HL-60 (cell line): ENCODE measurements around the gene NOXA1.

Experiments
- DNase-seq, 2 experiments: peaks; one replicate each; pipeline ENCODE4 v3.0.0-alpha.2; 2010 to 2020; ENCODE audit warnings: low read depth in 1 of 2, low spot score in 1 of 2
- H3K27ac ChIP-seq: fragments of 250-450 bp; sonication (Bioruptor Pico); replicated peaks from 2 replicates; pipeline ENCODE4 v1.5.1; 2020; ENCODE audit warnings: mild to moderate bottlenecking, moderate library complexity
- H3K27me3 ChIP-seq: fragments of 250-450 bp; sonication (Bioruptor Pico); 2 replicates; pipeline ENCODE4 v1.5.1; 2021; ENCODE audit warnings: mild to moderate bottlenecking, moderate library complexity; ENCODE audit not compliant: insufficient read depth, poor library complexity, severe bottlenecking
- H3K4me3 ChIP-seq: replicated peaks from 2 replicates; pipeline ENCODE4 v1.5.1; 2011; ENCODE audit warnings: mild to moderate bottlenecking, control low read depth, low read length; ENCODE audit not compliant: insufficient read depth
- GABPA ChIP-seq: IDR thresholded peaks from 2 replicates; pipeline ENCODE4 v1.6.1; 2012; ENCODE audit warnings: low read depth
- POLR2AphosphoS5 ChIP-seq: IDR thresholded peaks from 2 replicates; pipeline ENCODE4 v1.6.1; 2012; ENCODE audit warnings: low read depth
- SPI1 ChIP-seq: IDR thresholded peaks from 2 replicates; pipeline ENCODE4 v1.6.1; 2012; ENCODE audit warnings: low read depth, mild to moderate bottlenecking, borderline replicate concordance
- TF ChIP-seq, protein P1 (sequence below): IDR thresholded peaks from one replicate; pipeline ENCODE4 v1.5.1; 2011; ENCODE audit warnings: low read length, control low read depth, inconsistent platforms; ENCODE audit not compliant: insufficient read depth
- TF ChIP-seq, protein P2 (sequence below): IDR thresholded peaks from 2 replicates; pipeline ENCODE4 v1.6.1; 2012; ENCODE audit warnings: low read depth; ENCODE audit not compliant: insufficient replicate concordance

The NOXA1 gene

DNA sequence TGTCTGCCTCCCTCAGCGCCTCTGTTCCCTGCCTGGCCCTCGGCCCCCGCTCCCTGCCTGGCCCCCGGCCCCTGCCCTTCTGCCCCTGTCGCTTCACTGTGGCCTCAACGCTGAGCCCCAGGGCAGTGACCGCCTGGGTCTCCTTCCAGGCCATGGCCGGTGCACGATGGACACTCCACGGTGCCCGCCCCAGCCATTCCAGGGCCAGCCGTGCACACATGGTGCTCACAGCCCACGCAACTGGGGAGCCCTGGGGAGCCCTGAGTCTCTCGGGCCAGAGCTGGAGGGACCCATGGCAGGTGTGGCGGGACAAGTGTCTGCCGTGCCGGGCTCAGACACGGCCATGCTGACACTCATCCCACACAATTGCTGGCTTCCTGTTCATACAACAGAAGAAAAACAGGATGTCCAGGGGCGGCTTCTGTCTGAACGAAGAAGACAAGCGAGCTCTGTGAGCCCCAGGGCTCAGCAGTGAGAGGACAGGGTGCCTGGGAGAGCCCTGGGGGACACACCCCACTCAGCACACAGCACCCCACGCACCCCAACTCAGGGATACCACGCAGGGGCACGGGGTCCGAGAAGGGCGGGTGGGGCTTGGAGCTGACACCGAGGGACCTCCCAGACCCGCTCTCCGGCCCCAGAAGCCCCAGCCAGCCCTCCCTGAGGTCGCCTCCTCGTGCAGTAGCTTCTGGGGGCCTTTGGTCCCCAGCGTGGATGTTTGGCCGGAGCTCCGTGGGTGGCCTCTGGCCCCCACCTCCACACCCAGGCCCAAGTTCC, 35.9 kb upstream of the NOXA1 start:
- no peaks in the 10 kb centered on the region for H3K27me3 ChIP-seq
- DNase-seq = no peak
- TF ChIP-seq, protein P1, sequence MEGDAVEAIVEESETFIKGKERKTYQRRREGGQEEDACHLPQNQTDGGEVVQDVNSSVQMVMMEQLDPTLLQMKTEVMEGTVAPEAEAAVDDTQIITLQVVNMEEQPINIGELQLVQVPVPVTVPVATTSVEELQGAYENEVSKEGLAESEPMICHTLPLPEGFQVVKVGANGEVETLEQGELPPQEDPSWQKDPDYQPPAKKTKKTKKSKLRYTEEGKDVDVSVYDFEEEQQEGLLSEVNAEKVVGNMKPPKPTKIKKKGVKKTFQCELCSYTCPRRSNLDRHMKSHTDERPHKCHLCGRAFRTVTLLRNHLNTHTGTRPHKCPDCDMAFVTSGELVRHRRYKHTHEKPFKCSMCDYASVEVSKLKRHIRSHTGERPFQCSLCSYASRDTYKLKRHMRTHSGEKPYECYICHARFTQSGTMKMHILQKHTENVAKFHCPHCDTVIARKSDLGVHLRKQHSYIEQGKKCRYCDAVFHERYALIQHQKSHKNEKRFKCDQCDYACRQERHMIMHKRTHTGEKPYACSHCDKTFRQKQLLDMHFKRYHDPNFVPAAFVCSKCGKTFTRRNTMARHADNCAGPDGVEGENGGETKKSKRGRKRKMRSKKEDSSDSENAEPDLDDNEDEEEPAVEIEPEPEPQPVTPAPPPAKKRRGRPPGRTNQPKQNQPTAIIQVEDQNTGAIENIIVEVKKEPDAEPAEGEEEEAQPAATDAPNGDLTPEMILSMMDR = no peak
- TF ChIP-seq SPI1 = no peak
- TF ChIP-seq, protein P2, sequence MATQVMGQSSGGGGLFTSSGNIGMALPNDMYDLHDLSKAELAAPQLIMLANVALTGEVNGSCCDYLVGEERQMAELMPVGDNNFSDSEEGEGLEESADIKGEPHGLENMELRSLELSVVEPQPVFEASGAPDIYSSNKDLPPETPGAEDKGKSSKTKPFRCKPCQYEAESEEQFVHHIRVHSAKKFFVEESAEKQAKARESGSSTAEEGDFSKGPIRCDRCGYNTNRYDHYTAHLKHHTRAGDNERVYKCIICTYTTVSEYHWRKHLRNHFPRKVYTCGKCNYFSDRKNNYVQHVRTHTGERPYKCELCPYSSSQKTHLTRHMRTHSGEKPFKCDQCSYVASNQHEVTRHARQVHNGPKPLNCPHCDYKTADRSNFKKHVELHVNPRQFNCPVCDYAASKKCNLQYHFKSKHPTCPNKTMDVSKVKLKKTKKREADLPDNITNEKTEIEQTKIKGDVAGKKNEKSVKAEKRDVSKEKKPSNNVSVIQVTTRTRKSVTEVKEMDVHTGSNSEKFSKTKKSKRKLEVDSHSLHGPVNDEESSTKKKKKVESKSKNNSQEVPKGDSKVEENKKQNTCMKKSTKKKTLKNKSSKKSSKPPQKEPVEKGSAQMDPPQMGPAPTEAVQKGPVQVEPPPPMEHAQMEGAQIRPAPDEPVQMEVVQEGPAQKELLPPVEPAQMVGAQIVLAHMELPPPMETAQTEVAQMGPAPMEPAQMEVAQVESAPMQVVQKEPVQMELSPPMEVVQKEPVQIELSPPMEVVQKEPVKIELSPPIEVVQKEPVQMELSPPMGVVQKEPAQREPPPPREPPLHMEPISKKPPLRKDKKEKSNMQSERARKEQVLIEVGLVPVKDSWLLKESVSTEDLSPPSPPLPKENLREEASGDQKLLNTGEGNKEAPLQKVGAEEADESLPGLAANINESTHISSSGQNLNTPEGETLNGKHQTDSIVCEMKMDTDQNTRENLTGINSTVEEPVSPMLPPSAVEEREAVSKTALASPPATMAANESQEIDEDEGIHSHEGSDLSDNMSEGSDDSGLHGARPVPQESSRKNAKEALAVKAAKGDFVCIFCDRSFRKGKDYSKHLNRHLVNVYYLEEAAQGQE = no peak
- no peak for TF ChIP-seq POLR2AphosphoS5
- no peak for TF ChIP-seq GABPA
- no peak overlapping the region for H3K4me3 ChIP-seq
- H3K27ac ChIP-seq = no peak overlapping the region

DNA sequence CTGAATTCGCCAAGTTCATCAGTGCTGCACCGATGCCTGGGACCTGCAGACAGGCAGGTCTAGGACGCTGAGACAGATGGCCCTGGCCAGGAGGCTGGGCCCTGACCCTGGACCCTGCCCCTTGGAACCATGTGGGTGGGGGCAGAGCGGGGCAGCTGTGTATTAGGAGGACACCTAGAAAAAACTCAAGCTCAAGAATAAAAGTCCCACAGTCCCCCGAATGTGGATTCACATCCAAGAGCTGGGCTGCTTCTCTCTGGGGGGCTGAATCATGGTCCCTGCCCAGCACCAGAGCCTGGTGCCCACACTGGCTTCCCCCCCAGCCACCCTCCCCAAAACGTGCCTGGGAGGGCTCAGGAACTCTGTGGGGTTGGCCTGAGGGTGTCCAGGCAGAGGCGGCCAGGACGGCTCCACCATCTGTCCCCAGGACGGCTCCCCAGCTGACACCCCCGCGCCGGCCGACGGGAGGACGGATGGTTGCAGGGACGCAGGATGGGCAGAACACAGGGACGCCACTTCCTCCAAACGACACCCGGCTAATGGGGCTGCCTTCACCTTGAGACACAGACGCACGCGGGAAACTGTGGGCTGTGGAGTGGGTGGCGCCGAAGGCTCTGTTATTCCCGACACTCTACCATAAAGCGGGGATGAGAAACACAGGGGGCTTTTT, 35.2 kb upstream of the NOXA1 start:
- Histone ChIP-seq H3K27me3 (no peaks in the 10 kb centered on the region), H3K27ac (no peak overlapping the region), H3K4me3 (no peak overlapping the region)
- no peak for TF ChIP-seq SPI1
- no peak for TF ChIP-seq POLR2AphosphoS5
- TF ChIP-seq, protein P1 = no peak
- no peak for TF ChIP-seq GABPA
- TF ChIP-seq, protein P2 = no peak
- DNase-seq = no peak

DNA sequence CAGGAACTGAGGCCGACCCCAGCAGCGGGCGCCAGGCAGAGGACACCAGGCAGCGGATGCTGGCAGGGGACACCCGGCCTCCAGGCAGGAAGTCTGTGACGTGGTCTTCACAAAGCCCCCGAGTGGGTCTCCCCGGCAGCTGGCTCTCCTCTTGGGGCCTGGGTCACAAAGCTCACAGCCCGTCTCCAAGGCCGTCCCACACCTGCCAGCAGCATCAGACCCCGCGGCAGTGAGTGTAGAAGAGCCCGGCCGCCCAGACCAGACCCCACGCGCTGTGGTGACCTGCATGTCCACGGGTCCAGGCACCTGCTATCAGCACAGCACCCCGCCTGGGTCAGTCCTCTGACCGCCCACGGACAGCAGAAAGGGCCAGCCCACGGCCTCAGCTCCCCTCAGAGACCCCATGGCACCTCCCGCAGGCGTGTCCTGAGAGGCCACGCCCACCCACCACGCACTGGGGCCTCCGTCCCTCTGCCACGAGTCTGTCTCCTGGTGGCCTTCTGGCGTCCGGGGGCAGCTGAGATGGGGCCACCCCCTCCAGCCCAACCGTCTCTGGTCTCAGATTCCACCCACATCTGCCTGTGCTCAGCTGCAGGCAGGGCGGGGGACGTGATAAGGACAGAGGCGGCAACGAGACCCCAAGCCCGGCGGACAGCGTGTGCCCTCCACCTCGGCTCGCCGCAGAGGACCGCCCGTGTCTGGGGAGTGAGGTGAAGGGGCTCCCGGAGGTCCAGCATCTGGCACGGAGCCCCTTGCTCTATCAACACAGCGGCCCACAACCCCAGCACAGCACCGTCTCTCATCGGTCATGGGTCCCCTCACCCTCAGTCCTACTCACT, 34.4 kb upstream of the NOXA1 start:
- no peak overlapping the region for H3K4me3 ChIP-seq
- TF ChIP-seq, protein P2 = no peak
- TF ChIP-seq GABPA (no peak), POLR2AphosphoS5 (no peak), SPI1 (no peak)
- TF ChIP-seq, protein P1 = no peak
- H3K27me3 ChIP-seq = no peaks in the 10 kb centered on the region
- DNase-seq = no peak
- H3K27ac ChIP-seq = no peak overlapping the region
